ENCODE data around the gene MRPL23. TPM values are rescaled to one million over a fixed set of nuclear protein-coding genes. Genes with fewer than 3 reads are reported as not detected.

The MRPL23 gene
- total and polyA plus RNA-seq, 9 of the 15 experiments (the other 6 are each of a cell fraction or from before 2014, with no cell fraction given): 0.44 to 109 (median 37.4) TPM

GRCh38 chr11:1964348-1964747 lies 17.2 kb downstream of the MRPL23 start:
- FAIRE-seq: no peak
- TF ChIP-seq, protein P1, sequence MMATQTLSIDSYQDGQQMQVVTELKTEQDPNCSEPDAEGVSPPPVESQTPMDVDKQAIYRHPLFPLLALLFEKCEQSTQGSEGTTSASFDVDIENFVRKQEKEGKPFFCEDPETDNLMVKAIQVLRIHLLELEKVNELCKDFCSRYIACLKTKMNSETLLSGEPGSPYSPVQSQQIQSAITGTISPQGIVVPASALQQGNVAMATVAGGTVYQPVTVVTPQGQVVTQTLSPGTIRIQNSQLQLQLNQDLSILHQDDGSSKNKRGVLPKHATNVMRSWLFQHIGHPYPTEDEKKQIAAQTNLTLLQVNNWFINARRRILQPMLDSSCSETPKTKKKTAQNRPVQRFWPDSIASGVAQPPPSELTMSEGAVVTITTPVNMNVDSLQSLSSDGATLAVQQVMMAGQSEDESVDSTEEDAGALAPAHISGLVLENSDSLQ (IDR thresholded peaks at IDR 0.05): no peak
- no peak for TF ChIP-seq RBM34 (IDR thresholded peaks at IDR 0.05; ENCODE audit: borderline replicate concordance, insufficient read depth, low read length)
- TF ChIP-seq, protein P2, sequence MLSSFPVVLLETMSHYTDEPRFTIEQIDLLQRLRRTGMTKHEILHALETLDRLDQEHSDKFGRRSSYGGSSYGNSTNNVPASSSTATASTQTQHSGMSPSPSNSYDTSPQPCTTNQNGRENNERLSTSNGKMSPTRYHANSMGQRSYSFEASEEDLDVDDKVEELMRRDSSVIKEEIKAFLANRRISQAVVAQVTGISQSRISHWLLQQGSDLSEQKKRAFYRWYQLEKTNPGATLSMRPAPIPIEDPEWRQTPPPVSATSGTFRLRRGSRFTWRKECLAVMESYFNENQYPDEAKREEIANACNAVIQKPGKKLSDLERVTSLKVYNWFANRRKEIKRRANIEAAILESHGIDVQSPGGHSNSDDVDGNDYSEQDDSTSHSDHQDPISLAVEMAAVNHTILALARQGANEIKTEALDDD (IDR thresholded peaks at IDR 0.05): no peak
- no peak for TF ChIP-seq NFIC (IDR thresholded peaks at IDR 0.05)
- no peak for TF ChIP-seq KAT7 (CRISPR knock-in tag; IDR thresholded peaks at IDR 0.05; ENCODE audit: borderline replicate concordance)
- no peak for TF ChIP-seq CCNT2 (IDR thresholded peaks at IDR 0.05; ENCODE audit: borderline replicate concordance, extremely low read depth, insufficient read length, low read depth, low read length)
- TF ChIP-seq NCOA2 (IDR thresholded peaks at IDR 0.05; ENCODE audit: partially characterized antibody in 2 of 2): no peak
- TF ChIP-seq PHB (CRISPR knock-in tag; IDR thresholded peaks at IDR 0.05): no peak
- TF ChIP-seq POLR3A (IDR thresholded peaks at IDR 0.05; ENCODE audit: borderline replicate concordance, extremely low read depth, insufficient read depth, insufficient read length): no peak
- TF ChIP-seq HDAC3 (IDR thresholded peaks at IDR 0.05; ENCODE audit: borderline replicate concordance, partially characterized antibody): no peak
- TF ChIP-seq ZNF408 (CRISPR knock-in tag; IDR thresholded peaks at IDR 0.05; ENCODE audit: low read depth): no peak
- TF ChIP-seq ZNF589 (CRISPR knock-in tag; IDR thresholded peaks at IDR 0.05; ENCODE audit: low read depth): no peak
- TF ChIP-seq ZNF197 (CRISPR knock-in tag; IDR thresholded peaks at IDR 0.05; ENCODE audit: low read depth): no peak
- no peak for TF ChIP-seq ZNF584 (CRISPR knock-in tag; IDR thresholded peaks at IDR 0.05; ENCODE audit: low read depth)
- no peak for TF ChIP-seq SOX6 (IDR thresholded peaks at IDR 0.05)
- no peak for TF ChIP-seq ELF4 (CRISPR knock-in tag; IDR thresholded peaks at IDR 0.05)
- no peak for TF ChIP-seq CHAMP1 (IDR thresholded peaks at IDR 0.05)
- TF ChIP-seq TCF3 (CRISPR knock-in tag; IDR thresholded peaks at IDR 0.05): no peak
- no peak for TF ChIP-seq ZNF431 (CRISPR knock-in tag; IDR thresholded peaks at IDR 0.05)
- TF ChIP-seq NFIX (CRISPR knock-in tag; IDR thresholded peaks at IDR 0.05; ENCODE audit: low read depth): no peak

More at GRCh38 chr11:1964348-1964747, 17.2 kb downstream of the MRPL23 start:
- no peaks in the 10 kb centered on the region for H4K20me1 ChIP-seq (replicated peaks; ENCODE audit: control insufficient read depth, insufficient read depth, low read length)
- no peaks in the 10 kb centered on the region for H3K9me1 ChIP-seq (ENCODE audit: control insufficient read depth, insufficient read depth, low read length)
- H3K4me3 ChIP-seq: no peak overlapping the region
- no peak for DNase-seq (ENCODE audit: extremely low read depth in 1 of 4, low spot score in 3 of 4)
- no peaks in the 10 kb centered on the region for H3K27me3 ChIP-seq (ENCODE audit: control insufficient read depth in 2 of 2, insufficient read depth in 2 of 2, low read length in 2 of 2)
- BruUV-seq (replicated peaks): no TSS peak
- no peaks in the 10 kb centered on the region for H3K36me3 ChIP-seq (ENCODE audit: control insufficient read depth, insufficient read depth, low read length)
- H3K9me3 ChIP-seq (replicated peaks; ENCODE audit: control insufficient read depth, insufficient read depth, low read depth, low read length): no peaks in the 10 kb centered on the region
- CTCF ChIA-PET (ENCODE audit: low intra/inter-chr PET ratio): no interaction called here
- no peak overlapping the region for H3K27ac ChIP-seq (ENCODE audit: extremely low read depth, low read depth, low read length)
- H3K4me1 ChIP-seq (replicated peaks in 1 of 2; ENCODE audit: control insufficient read depth in 2 of 2, insufficient read depth in 2 of 2, low read length in 2 of 2): no peaks in the 10 kb centered on the region
- no CpG with 5 or more reads among the region's 17 CpGs for WGBS (ENCODE audit: insufficient coverage, low coverage, missing lambda C conversion rate)
- in situ Hi-C loops (cut with MboI) (no loop called here), intact Hi-C loops (cut with micrococcal nuclease) (no loop called here)
- H2AFZ ChIP-seq (ENCODE audit: low read depth, low read length): no peak overlapping the region
- no peaks in the 10 kb centered on the region for H3K79me2 ChIP-seq (ENCODE audit: control insufficient read depth, insufficient read depth, low read length)
- POLR2A ChIA-PET: interaction anchor here (0.7 kb wide), 2 partner anchors 27 to 230 kb away, joined by 3 read pairs; no protein-coding TSS in a partner anchor
- H3K4me2 ChIP-seq (ENCODE audit: insufficient read depth, low read length): no peak overlapping the region
- ATAC-seq: no peak; the same call in 2 of the 3 replicates
- no peak overlapping the region for H3K9ac ChIP-seq (ENCODE audit: insufficient read depth in 1 of 2, low read depth in 2 of 2, low read length in 2 of 2)

Measured in K562 (cell line).